NB4 (cell line): ENCODE results near the gene PSMD13.

ENCODE experiments used
- POLR2A ChIP-seq: IDR thresholded peaks from 2 replicates; pipeline ENCODE4 v1.6.1; 2011; ENCODE audit warnings: mild to moderate bottlenecking; ENCODE audit not compliant: insufficient read length; ENCODE audit errors: extremely low read depth
- TF ChIP-seq, protein P1 (sequence below): IDR thresholded peaks from 2 replicates; pipeline ENCODE4 v1.6.1; 2011; ENCODE audit warnings: low read depth, low read length

GRCh38 chr11:214083-214482 is 22.7 kb upstream of the PSMD13 start:
- TF ChIP-seq POLR2A, result no peak
- TF ChIP-seq, protein P1, sequence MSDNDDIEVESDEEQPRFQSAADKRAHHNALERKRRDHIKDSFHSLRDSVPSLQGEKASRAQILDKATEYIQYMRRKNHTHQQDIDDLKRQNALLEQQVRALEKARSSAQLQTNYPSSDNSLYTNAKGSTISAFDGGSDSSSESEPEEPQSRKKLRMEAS, result no peak
